ENCODE results near the gene ACAP1.

GRCh38 chr17:7292194-7292593, 44.1 kb upstream of the ACAP1 start:
- TF ChIP-seq CTCF (IDR thresholded peaks at IDR 0.05), result no peak
- no peak for TF ChIP-seq POLR2A (IDR thresholded peaks at IDR 0.05)

All from body of pancreas (tissue), 4 donors.